Measurements from ENCODE around the gene CST4.
"Not testable (repeated sequence)": the region's sequence is repeated elsewhere in the genome, so short reads cannot be mapped to it uniquely, and the experiment has no call there.

The CST4 gene
- total RNA-seq, result 0 reads per million in 2 donors

GRCh38 chr20:23688684-23689398, at the start of gene CST4:
Gene CST4, minus strand, starts transcription at chr20:23689038. Its CDS starts 69 bp downstream, at chr20:23688969.
- not testable (repeated sequence) for DNase-seq

GRCh38 chr20:23735391-23735790, 46.6 kb upstream of the CST4 start:
- DNase-seq, result not testable (repeated sequence)

DNA sequence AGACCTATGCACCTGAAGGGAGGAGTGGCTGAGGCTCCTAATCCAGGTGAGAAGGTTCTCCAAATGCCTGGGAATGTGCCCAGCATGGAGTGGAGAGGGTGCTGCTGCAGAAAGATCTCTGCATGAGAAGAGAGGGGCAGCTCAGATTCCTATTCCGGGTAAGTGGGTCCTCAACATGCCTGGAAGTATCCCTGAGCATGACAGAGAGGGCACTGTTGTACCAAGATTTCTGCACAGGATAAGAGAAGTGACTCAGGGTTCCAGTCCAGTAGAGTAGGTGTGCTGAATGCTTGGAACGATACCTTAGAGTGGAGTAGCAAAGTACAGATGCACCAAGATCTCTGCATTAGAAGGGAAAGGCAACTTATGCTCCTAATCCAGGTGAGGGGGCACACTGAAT, 46.1 kb upstream of the CST4 start:
- DNase-seq, result not testable (repeated sequence)

DNA sequence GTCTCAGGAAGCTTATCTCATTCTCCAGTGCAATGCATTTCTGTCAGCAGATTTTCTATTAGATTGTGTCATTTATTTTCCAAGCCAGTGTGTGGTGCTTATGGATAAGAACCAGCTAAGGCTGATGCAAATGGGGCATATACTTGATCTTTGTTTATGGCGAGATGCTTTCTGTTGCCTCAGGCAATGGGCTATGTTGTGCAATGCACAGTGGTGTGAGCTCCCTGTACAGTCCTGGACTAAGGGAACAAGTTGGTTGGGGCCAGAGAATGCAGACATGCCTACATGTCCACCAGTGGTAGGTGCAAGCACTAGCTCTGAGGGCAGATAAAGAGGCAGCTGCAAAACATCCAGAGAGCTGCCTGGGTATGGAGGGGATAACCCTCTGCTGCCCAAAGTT, 45.6 kb upstream of the CST4 start:
- not testable (repeated sequence) for DNase-seq

GRCh38 chr20:23727016-23727415, 38.2 kb upstream of the CST4 start:
- no peak for DNase-seq

DNA sequence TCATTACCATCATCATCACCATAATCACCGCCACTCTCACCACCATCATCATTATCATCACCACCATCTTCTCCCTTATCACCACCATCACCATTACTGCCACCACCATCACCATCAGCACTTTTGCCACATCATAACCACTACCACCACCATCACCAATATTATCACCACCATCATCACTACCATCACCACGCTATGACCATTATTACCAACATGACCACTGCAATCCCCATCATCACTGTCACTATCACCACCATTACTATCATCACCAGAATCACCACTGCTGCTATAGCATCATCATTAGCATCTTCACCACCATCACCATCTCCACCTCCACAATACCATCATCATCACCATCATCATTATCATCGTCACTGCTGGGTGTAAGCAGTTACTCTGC, 36.3 kb upstream of the CST4 start:
- peak in 1 of 5 experiments; percentile 1 for DNase-seq

GRCh38 chr20:23723659-23724307, 34.9 kb upstream of the CST4 start:
- peak in 1 of 5 experiments; percentile 5 for DNase-seq

GRCh38 chr20:23722851-23723250, 34.0 kb upstream of the CST4 start:
- DNase-seq, result not testable (repeated sequence)

DNA sequence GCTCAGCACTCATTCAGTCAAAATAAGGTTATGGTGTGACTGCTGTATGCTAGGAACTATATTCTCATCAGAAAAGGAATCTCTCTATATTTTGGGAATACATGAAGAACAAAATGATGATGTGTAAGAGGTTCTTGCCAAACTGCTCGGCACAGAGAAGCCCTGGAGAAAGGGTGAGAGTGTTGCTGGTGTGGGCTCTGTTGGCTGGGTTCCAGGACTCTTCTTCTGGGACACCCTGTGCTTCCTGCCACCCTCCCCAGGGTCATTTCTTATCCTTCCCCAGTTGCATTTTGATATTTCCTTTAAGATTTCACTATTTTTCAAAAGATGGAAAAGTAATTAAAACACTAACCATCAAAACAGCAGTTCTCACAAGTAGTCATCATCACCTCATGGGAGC, 33.1 kb upstream of the CST4 start:
- DNase-seq, result no peak

- DNase-seq, result not testable (repeated sequence)
Observed at GRCh38 chr20:23719351-23719750, 30.5 kb upstream of the CST4 start.

GRCh38 chr20:23711778-23712177, 22.9 kb upstream of the CST4 start:
- DNase-seq, result not testable (repeated sequence)

DNA sequence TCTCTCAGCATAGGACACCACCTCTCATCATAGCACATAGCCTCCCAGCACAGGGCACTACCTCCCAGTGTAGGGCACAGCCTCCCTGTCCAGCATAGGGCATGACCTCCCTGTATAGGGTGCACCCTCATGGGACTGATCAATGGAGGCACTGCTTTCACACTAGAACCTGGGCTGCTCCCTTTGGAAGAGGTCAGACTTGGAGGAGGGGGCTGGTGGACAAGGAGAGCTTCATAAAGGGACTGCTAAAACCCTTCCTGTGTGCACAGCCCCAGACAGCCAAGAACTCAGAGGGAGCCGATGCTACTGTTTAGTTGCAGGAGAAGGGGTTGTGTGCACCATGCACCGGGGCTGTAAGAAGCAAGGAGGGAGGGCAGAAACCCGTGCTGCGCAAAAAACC, 21.9 kb upstream of the CST4 start:
- no peak for DNase-seq

GRCh38 chr20:23705895-23706294, 17.1 kb upstream of the CST4 start:
- DNase-seq, result no peak

- no peak for DNase-seq
Observed at GRCh38 chr20:23702021-23702420, 13.2 kb upstream of the CST4 start.

GRCh38 chr20:23700931-23701330, 12.1 kb upstream of the CST4 start:
- DNase-seq, result no peak

GRCh38 chr20:23697947-23698346, 9.1 kb upstream of the CST4 start:
- DNase-seq, result no peak

GRCh38 chr20:23695068-23695395, 6.2 kb upstream of the CST4 start:
- DNase-seq, result not testable (repeated sequence)

- DNase-seq, result not testable (repeated sequence)
Observed at GRCh38 chr20:23694178-23695067, 5.6 kb upstream of the CST4 start.

GRCh38 chr20:23692725-23693619, 4.1 kb upstream of the CST4 start:
- DNase-seq, result not testable (repeated sequence)

GRCh38 chr20:23691675-23692074, 2.8 kb upstream of the CST4 start:
- DNase-seq, result no peak

DNA sequence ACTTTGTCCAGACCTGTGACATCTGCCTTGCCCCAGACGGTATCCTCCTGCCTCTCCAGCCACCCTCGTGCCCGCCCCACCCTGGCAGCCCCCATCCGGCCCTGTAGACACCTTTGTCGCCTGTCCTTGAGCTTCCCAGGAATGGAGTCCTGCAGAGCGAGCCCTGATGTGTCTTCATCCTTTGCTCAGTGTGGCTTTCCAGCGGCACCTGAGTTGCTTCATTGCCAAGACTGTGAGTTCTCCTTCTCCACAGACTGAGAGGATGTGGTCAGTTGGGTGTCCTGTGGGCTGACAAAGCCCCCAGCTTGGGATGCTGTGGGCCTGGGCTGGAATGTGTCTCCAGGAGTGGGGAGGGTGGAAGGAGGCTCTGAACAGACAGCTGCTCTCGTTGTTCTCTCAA, 1.7 kb upstream of the CST4 start:
- no peak for DNase-seq

- DNase-seq, result no peak
Observed at GRCh38 chr20:23689399-23689690, 507 bp upstream of the CST4 start.

- DNase-seq, result no peak
Observed at GRCh38 chr20:23687986-23688385, 852 bp downstream of the CST4 start.
